Stomach (tissue), 4 donors: Measurements from ENCODE around the gene GTF2A1L.

Source experiments
- EP300 ChIP-seq: sonication (generic); formaldehyde crosslinking; IDR thresholded peaks from one replicate; pipeline ENCODE4 v1.6.1; 2017; ENCODE audit warnings: antibody characterized with exemption
- POLR2A ChIP-seq, 4 donors: fragments of 450-650 bp; IDR thresholded peaks; one replicate each; pipeline ENCODE4 v1.6.1; 2016; ENCODE audit warnings: antibody characterized with exemption in 4 of 4, control low read depth in 2 of 4, mild to moderate bottlenecking in 1 of 4, moderate library complexity in 1 of 4
- POLR2AphosphoS5 ChIP-seq, 3 donors: sonication (generic); formaldehyde crosslinking; IDR thresholded peaks; one replicate each; pipeline ENCODE4 v1.6.1; 2016; ENCODE audit warnings: antibody characterized with exemption in 3 of 3
- TF ChIP-seq, protein P1 (sequence below), 7 experiments: fragments of 450-650 bp in 4 of 7; fragments of 200-600 bp in 3 of 7; sonication (generic) in 3 of 7; IDR thresholded peaks; one replicate each; pipeline ENCODE4 v1.5.1; 2016 to 2019; ENCODE audit warnings: antibody characterized with exemption in 7 of 7, control low read depth in 2 of 7, mild to moderate bottlenecking in 1 of 7

DNA sequence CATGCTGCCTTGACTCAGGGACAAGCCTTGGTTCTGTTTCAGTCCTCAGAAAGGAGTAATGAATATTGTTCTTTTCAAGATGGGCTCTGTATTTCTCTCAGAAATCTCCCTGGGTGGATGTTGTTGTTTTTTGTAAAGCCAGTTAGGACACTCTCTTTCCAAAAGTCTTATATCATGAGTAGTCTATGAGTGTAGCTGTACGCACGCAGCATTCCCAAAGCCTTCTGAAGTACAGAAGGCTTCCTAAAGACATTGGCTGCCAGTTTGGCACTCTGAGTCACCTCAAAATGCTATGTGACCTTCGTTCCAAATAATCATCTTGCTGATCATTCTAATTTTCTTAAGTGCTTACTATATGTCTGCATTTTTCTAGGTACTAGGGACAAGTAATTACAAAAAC is 16.7 kb upstream of the GTF2A1L start:
- TF ChIP-seq POLR2A (IDR thresholded peaks at IDR 0.05) = no peak
- TF ChIP-seq, protein P1, sequence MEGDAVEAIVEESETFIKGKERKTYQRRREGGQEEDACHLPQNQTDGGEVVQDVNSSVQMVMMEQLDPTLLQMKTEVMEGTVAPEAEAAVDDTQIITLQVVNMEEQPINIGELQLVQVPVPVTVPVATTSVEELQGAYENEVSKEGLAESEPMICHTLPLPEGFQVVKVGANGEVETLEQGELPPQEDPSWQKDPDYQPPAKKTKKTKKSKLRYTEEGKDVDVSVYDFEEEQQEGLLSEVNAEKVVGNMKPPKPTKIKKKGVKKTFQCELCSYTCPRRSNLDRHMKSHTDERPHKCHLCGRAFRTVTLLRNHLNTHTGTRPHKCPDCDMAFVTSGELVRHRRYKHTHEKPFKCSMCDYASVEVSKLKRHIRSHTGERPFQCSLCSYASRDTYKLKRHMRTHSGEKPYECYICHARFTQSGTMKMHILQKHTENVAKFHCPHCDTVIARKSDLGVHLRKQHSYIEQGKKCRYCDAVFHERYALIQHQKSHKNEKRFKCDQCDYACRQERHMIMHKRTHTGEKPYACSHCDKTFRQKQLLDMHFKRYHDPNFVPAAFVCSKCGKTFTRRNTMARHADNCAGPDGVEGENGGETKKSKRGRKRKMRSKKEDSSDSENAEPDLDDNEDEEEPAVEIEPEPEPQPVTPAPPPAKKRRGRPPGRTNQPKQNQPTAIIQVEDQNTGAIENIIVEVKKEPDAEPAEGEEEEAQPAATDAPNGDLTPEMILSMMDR (IDR thresholded peaks at IDR 0.05) = no peak
- TF ChIP-seq POLR2AphosphoS5 (IDR thresholded peaks at IDR 0.05) = no peak
- no peak for TF ChIP-seq EP300
